ENCODE data around the gene PPP1R26. TPM values are rescaled to one million over a fixed set of nuclear protein-coding genes. Genes with fewer than 3 reads are reported as not detected.

The PPP1R26 gene
- polyA plus RNA-seq, 2 of the 4 experiments (the other 2 are of a cell fraction) = 8.5 to 12.7 TPM

DNA sequence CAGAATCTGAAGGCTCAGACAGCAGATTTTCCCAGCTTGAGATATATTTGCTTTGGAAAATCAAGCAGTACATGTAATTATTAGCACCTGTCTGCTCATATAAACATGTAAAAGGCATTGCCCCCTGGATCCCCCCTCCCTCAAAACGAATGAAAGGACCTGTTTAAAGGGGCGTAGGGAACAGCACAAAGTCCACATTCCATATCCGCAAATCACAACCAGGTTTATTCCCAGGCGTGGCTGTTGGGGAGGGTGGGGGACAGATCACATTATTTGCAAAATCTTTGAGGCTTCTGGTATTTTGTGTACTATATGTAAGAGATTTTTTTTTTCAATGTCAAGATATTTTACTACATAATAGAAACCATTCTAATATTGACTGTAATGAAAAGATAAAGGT, 12.2 kb downstream of the PPP1R26 start:
- peaks cover 9% of the 10 kb centered on the region; the same call in 1 of the 3 replicates for H3K4me1 ChIP-seq
- no peak overlapping the region for H3K27ac ChIP-seq
- ATAC-seq = no peak
- FAIRE-seq = no peak
- 45% methylated on average over 4 of the region's 4 CpGs for WGBS (ENCODE audit: missing lambda C conversion rate)
- H3K9me3 ChIP-seq = no peaks in the 10 kb centered on the region
- H3K4me2 ChIP-seq = no peak overlapping the region; the same call in 2 of the 3 replicates
- TF ChIP-seq RNF2 (IDR thresholded peaks at IDR 0.05; ENCODE audit: borderline replicate concordance, low read depth) = no peak
- no peak for TF ChIP-seq FOSB (CRISPR knock-in tag; IDR thresholded peaks at IDR 0.05)
- TF ChIP-seq NR3C1 (IDR thresholded peaks at IDR 0.05) = no peak
- TF ChIP-seq, protein P1, sequence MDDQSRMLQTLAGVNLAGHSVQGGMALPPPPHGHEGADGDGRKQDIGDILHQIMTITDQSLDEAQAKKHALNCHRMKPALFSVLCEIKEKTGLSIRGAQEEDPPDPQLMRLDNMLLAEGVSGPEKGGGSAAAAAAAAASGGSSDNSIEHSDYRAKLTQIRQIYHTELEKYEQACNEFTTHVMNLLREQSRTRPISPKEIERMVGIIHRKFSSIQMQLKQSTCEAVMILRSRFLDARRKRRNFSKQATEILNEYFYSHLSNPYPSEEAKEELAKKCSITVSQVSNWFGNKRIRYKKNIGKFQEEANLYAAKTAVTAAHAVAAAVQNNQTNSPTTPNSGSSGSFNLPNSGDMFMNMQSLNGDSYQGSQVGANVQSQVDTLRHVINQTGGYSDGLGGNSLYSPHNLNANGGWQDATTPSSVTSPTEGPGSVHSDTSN (IDR thresholded peaks at IDR 0.05) = no peak
- TF ChIP-seq MAZ (IDR thresholded peaks at IDR 0.05; ENCODE audit: borderline replicate concordance, low read depth, low read length) = no peak
- no peak for TF ChIP-seq RCOR1 (IDR thresholded peaks at IDR 0.05; ENCODE audit: low read depth, low read length)
- no peak for TF ChIP-seq EHF (CRISPR knock-in tag; IDR thresholded peaks at IDR 0.05)
- no peak for TF ChIP-seq POLR2AphosphoS2 (conservative IDR thresholded peaks at IDR 0.05; ENCODE audit: low read length)
- no peak for TF ChIP-seq JUN (IDR thresholded peaks at IDR 0.05)
- TF ChIP-seq SREBF2 (IDR thresholded peaks at IDR 0.05) = no peak
- TF ChIP-seq, protein P2, sequence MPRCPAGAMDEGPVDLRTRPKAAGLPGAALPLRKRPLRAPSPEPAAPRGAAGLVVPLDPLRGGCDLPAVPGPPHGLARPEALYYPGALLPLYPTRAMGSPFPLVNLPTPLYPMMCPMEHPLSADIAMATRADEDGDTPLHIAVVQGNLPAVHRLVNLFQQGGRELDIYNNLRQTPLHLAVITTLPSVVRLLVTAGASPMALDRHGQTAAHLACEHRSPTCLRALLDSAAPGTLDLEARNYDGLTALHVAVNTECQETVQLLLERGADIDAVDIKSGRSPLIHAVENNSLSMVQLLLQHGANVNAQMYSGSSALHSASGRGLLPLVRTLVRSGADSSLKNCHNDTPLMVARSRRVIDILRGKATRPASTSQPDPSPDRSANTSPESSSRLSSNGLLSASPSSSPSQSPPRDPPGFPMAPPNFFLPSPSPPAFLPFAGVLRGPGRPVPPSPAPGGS (IDR thresholded peaks at IDR 0.05) = no peak
- TF ChIP-seq, protein P3, sequence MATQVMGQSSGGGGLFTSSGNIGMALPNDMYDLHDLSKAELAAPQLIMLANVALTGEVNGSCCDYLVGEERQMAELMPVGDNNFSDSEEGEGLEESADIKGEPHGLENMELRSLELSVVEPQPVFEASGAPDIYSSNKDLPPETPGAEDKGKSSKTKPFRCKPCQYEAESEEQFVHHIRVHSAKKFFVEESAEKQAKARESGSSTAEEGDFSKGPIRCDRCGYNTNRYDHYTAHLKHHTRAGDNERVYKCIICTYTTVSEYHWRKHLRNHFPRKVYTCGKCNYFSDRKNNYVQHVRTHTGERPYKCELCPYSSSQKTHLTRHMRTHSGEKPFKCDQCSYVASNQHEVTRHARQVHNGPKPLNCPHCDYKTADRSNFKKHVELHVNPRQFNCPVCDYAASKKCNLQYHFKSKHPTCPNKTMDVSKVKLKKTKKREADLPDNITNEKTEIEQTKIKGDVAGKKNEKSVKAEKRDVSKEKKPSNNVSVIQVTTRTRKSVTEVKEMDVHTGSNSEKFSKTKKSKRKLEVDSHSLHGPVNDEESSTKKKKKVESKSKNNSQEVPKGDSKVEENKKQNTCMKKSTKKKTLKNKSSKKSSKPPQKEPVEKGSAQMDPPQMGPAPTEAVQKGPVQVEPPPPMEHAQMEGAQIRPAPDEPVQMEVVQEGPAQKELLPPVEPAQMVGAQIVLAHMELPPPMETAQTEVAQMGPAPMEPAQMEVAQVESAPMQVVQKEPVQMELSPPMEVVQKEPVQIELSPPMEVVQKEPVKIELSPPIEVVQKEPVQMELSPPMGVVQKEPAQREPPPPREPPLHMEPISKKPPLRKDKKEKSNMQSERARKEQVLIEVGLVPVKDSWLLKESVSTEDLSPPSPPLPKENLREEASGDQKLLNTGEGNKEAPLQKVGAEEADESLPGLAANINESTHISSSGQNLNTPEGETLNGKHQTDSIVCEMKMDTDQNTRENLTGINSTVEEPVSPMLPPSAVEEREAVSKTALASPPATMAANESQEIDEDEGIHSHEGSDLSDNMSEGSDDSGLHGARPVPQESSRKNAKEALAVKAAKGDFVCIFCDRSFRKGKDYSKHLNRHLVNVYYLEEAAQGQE (IDR thresholded peaks at IDR 0.05) = no peak
- no peak for TF ChIP-seq HOXA7 (CRISPR knock-in tag; IDR thresholded peaks at IDR 0.05)
- TF ChIP-seq, protein P4, sequence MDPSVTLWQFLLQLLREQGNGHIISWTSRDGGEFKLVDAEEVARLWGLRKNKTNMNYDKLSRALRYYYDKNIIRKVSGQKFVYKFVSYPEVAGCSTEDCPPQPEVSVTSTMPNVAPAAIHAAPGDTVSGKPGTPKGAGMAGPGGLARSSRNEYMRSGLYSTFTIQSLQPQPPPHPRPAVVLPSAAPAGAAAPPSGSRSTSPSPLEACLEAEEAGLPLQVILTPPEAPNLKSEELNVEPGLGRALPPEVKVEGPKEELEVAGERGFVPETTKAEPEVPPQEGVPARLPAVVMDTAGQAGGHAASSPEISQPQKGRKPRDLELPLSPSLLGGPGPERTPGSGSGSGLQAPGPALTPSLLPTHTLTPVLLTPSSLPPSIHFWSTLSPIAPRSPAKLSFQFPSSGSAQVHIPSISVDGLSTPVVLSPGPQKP (IDR thresholded peaks at IDR 0.05; ENCODE audit: low read depth, low read length) = no peak
- TF ChIP-seq, protein P5, sequence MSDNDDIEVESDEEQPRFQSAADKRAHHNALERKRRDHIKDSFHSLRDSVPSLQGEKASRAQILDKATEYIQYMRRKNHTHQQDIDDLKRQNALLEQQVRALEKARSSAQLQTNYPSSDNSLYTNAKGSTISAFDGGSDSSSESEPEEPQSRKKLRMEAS (IDR thresholded peaks at IDR 0.05) = no peak
- no peak for TF ChIP-seq TP53 (CRISPR knock-in tag; IDR thresholded peaks at IDR 0.05)
- no peak for TF ChIP-seq FOXS1 (CRISPR knock-in tag; IDR thresholded peaks at IDR 0.05)
- no peak for TF ChIP-seq HDAC2 (IDR thresholded peaks at IDR 0.05)
- TF ChIP-seq ZSCAN20 (CRISPR knock-in tag; IDR thresholded peaks at IDR 0.05) = no peak
- TF ChIP-seq MYC (IDR thresholded peaks at IDR 0.05; ENCODE audit: borderline replicate concordance, low read length) = no peak
- CTCF ChIA-PET = interaction anchor here (0.7 to 6.1 kb wide), 4 partner anchors 10 to 79 kb away, joined by 3 to 38 read pairs (median 5); no protein-coding TSS in a partner anchor
- DNase-seq (ENCODE audit: low read depth in 1 of 2, low spot score in 1 of 2) = no peak
- POLR2A ChIA-PET = interaction anchor here (1.8 kb wide), 1 partner anchor 11 kb away, joined by 4 read pairs; no protein-coding TSS in a partner anchor
- H3K4me3 ChIP-seq = no peak overlapping the region

All from A549 (cell line).